Type B pancreatic cell (in vitro differentiated cells): ENCODE results near the gene VPS37D. TPM values are rescaled to one million over a fixed set of nuclear protein-coding genes. Genes with fewer than 3 reads are reported as not detected.

Experiments
- DNase-seq: peaks from one replicate; pipeline ENCODE4 v3.0.0; 2021; ENCODE audit warnings: mixed read lengths; ENCODE audit not compliant: unreplicated experiment; ENCODE audit errors: extremely low spot score
- H3K27ac Mint-ChIP-seq: 2 replicates; pipeline ENCODE4 v1.8.0; 2021; ENCODE audit warnings: mild to moderate bottlenecking, mixed read lengths
- H3K27me3 Mint-ChIP-seq: 2 replicates; pipeline ENCODE4 v1.8.0; 2021; ENCODE audit warnings: mixed read lengths
- H3K36me3 Mint-ChIP-seq: 2 replicates; pipeline ENCODE4 v1.8.0; 2021; ENCODE audit warnings: mixed read lengths
- H3K4me1 Mint-ChIP-seq: one replicate; pipeline ENCODE4 v1.8.0; 2021; ENCODE audit warnings: mixed read lengths; ENCODE audit not compliant: unreplicated experiment
- H3K4me3 Mint-ChIP-seq: 2 replicates; pipeline ENCODE4 v1.8.0; 2021; ENCODE audit warnings: mild to moderate bottlenecking, mixed read lengths
- H3K9me3 Mint-ChIP-seq: 2 replicates; pipeline ENCODE4 v1.8.0; 2021; ENCODE audit warnings: mixed read lengths
- CTCF ChIP-seq: fragments of 200-600 bp; sonication (generic); conservative IDR thresholded peaks from 2 replicates; pipeline ENCODE4 v1.5.0; 2021; ENCODE audit warnings: antibody characterized with exemption, mild to moderate bottlenecking
- total RNA-seq: library from RNA; stranded (reverse); gene quantifications from 2 replicates; pipeline ENCODE4 v1.2.1, GENCODE V29; 2021; ENCODE audit warnings: low replicate concordance

VPS37D gene
- total RNA-seq, 1 donor from 2014 or later = 12.9 TPM

- no peak for DNase-seq
- Mint-ChIP-seq H3K27ac (peak overlapping the region; percentile 77), H3K27me3 (no peaks in the 10 kb centered on the region), H3K9me3 (no peaks in the 10 kb centered on the region), H3K36me3 (peaks cover 18% of the 10 kb centered on the region), H3K4me1 (peaks cover 10% of the 10 kb centered on the region), H3K4me3 (peak overlapping the region; percentile 28)
- TF ChIP-seq CTCF = peak; percentile 75
These were observed 33.8 kb downstream of the VPS37D start for GRCh38 chr7:73701357-73701995.

- H3K4me1 Mint-ChIP-seq = peaks cover 10% of the 10 kb centered on the region
- no peaks in the 10 kb centered on the region for H3K27me3 Mint-ChIP-seq
- no peaks in the 10 kb centered on the region for H3K9me3 Mint-ChIP-seq
- no peak for DNase-seq
- TF ChIP-seq CTCF = no peak
- H3K36me3 Mint-ChIP-seq = peaks cover 11% of the 10 kb centered on the region
- no peak overlapping the region for H3K4me3 Mint-ChIP-seq
- H3K27ac Mint-ChIP-seq = peak overlapping the region; percentile 77
These were observed 34.6 kb downstream of the VPS37D start for GRCh38 chr7:73702226-73702625.

DNA sequence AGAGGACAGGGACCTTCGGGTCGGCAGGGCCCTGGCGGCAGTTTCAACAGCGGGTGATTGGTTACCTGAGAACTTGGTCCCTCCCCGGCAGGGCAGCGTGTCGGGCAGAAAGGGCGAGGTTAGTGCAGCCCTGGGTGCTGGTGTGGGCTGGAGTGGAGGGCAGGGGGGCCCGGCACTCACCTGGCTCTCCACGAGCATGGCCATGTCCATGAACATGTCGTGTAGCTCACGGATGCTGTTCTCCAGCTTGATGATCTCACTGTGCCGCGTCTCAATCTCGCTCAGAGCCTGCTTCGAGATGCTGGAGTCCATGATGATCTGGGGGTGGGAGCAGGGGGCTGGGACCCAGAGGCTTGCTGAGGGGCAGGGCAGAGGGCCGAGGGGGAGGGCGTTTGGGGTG lies 35.0 kb downstream of the VPS37D start:
- H3K9me3 Mint-ChIP-seq = no peaks in the 10 kb centered on the region
- peaks cover 10% of the 10 kb centered on the region for H3K4me1 Mint-ChIP-seq
- H3K36me3 Mint-ChIP-seq = peaks cover 9% of the 10 kb centered on the region
- H3K27me3 Mint-ChIP-seq = no peaks in the 10 kb centered on the region
- no peak for DNase-seq
- H3K27ac Mint-ChIP-seq = peak overlapping the region; percentile 77
- no peak overlapping the region for H3K4me3 Mint-ChIP-seq
- TF ChIP-seq CTCF = no peak

- H3K36me3 Mint-ChIP-seq = peaks cover 9% of the 10 kb centered on the region
- DNase-seq = no peak
- peaks cover 10% of the 10 kb centered on the region for H3K4me1 Mint-ChIP-seq
- H3K9me3 Mint-ChIP-seq = no peaks in the 10 kb centered on the region
- TF ChIP-seq CTCF = no peak
- H3K4me3 Mint-ChIP-seq = no peak overlapping the region
- H3K27ac Mint-ChIP-seq = peak overlapping the region; percentile 39
- H3K27me3 Mint-ChIP-seq = no peaks in the 10 kb centered on the region
These were observed 35.6 kb downstream of the VPS37D start for GRCh38 chr7:73703225-73703624.

GRCh38 chr7:73703757-73704639 lies 36.4 kb downstream of the VPS37D start:
- Mint-ChIP-seq H3K27me3 (no peaks in the 10 kb centered on the region), H3K36me3 (peaks cover 9% of the 10 kb centered on the region), H3K9me3 (no peaks in the 10 kb centered on the region), H3K4me3 (no peak overlapping the region), H3K4me1 (peaks cover 10% of the 10 kb centered on the region), H3K27ac (no peak overlapping the region)
- TF ChIP-seq CTCF = no peak
- no peak for DNase-seq
